Hepatocyte (in vitro differentiated cells): ENCODE results near the gene KRT36. TPM values are rescaled to one million over a fixed set of nuclear protein-coding genes. Genes with fewer than 3 reads are reported as not detected.

Source experiments
- DNase-seq: peaks from one replicate; pipeline ENCODE4 v3.0.0-alpha.2; 2016; ENCODE audit warnings: low spot score
- H2AFZ ChIP-seq: fragments of 200-600 bp; sonication (generic); 2 replicates; pipeline ENCODE4 v1.6.0; 2016; ENCODE audit warnings: antibody characterized with exemption, mild to moderate bottlenecking
- H3K27ac ChIP-seq: fragments of 200-600 bp; sonication (generic); 2 replicates; pipeline ENCODE4 v1.5.1; 2016; ENCODE audit warnings: mild to moderate bottlenecking
- H3K27me3 ChIP-seq: fragments of 200-600 bp; sonication (generic); 2 replicates; pipeline ENCODE4 v1.6.1; 2016
- H3K36me3 ChIP-seq: fragments of 200-600 bp; sonication (generic); replicated peaks from 2 replicates; pipeline ENCODE4 v1.5.1; 2016; ENCODE audit warnings: low read depth; ENCODE audit not compliant: insufficient read depth
- H3K4me1 ChIP-seq: fragments of 200-600 bp; sonication (generic); 2 replicates; pipeline ENCODE4 v1.5.1; 2016; ENCODE audit warnings: mild to moderate bottlenecking, moderate library complexity; ENCODE audit not compliant: insufficient read depth
- H3K4me2 ChIP-seq: fragments of 200-600 bp; sonication (generic); 2 replicates; pipeline ENCODE4 v1.6.0; 2016
- H3K4me3 ChIP-seq: fragments of 200-600 bp; sonication (generic); 2 replicates; pipeline ENCODE4 v1.5.1; 2016; ENCODE audit warnings: mild to moderate bottlenecking
- H3K79me2 ChIP-seq: fragments of 200-600 bp; sonication (generic); 2 replicates; pipeline ENCODE4 v1.6.0; 2017; ENCODE audit warnings: mild to moderate bottlenecking
- H3K9me2 ChIP-seq: fragments of 200-600 bp; sonication (generic); replicated peaks from 2 replicates; pipeline ENCODE4 v1.6.0; 2017; ENCODE audit warnings: mild to moderate bottlenecking; ENCODE audit not compliant: insufficient read depth
- H3K9me3 ChIP-seq: fragments of 200-600 bp; sonication (generic); 2 replicates; pipeline ENCODE4 v1.5.1; 2016; ENCODE audit warnings: low read depth, mild to moderate bottlenecking
- H4K20me1 ChIP-seq: fragments of 200-600 bp; sonication (generic); 2 replicates; pipeline ENCODE4 v1.6.0; 2016; ENCODE audit warnings: mild to moderate bottlenecking; ENCODE audit not compliant: insufficient read depth, poor library complexity, severe bottlenecking
- EZH2 ChIP-seq: fragments of 200-600 bp; sonication (generic); IDR thresholded peaks from 2 replicates; pipeline ENCODE4 v1.6.1; 2016; ENCODE audit warnings: antibody characterized with exemption, mild to moderate bottlenecking, borderline replicate concordance
- EZH2phosphoT487 ChIP-seq: fragments of 200-600 bp; sonication (generic); IDR thresholded peaks from one replicate; pipeline ENCODE4 v1.6.1; 2018; ENCODE audit warnings: antibody characterized with exemption, mild to moderate bottlenecking, low read depth, moderate library complexity; ENCODE audit not compliant: unreplicated experiment, severe bottlenecking
- WGBS: methylation state at CpG from one replicate; pipeline ENCODE4 v1.1.6; 2016; ENCODE audit warnings: low lambda C conversion rate; ENCODE audit errors: missing lambda C conversion rate; 5-methylcytosine and 5-hydroxymethylcytosine counted together
- polyA plus RNA-seq: library from polyadenylated mRNA; unstranded; fragments of >200 nt; fragmentation: Nextera tagmentation; extraction: Ambion mirVana; gene quantifications from 2 replicates; pipeline ENCODE4 v1.2.1, GENCODE V29; 2016
- total RNA-seq: library from RNA; depleted of rRNA; stranded (reverse); fragments of >200 nt; gene quantifications from 2 replicates; pipeline ENCODE4 v1.2.3, GENCODE V29; 2014
- TF ChIP-seq, protein P1 (sequence below): fragments of 200-600 bp; sonication (generic); IDR thresholded peaks from 2 replicates; pipeline ENCODE4 v1.5.1; 2016; ENCODE audit warnings: antibody characterized with exemption, mild to moderate bottlenecking; ENCODE audit not compliant: poor library complexity

The KRT36 gene
- total and polyA plus RNA-seq, 2 experiments from 2014 or later, result not detected

DNA sequence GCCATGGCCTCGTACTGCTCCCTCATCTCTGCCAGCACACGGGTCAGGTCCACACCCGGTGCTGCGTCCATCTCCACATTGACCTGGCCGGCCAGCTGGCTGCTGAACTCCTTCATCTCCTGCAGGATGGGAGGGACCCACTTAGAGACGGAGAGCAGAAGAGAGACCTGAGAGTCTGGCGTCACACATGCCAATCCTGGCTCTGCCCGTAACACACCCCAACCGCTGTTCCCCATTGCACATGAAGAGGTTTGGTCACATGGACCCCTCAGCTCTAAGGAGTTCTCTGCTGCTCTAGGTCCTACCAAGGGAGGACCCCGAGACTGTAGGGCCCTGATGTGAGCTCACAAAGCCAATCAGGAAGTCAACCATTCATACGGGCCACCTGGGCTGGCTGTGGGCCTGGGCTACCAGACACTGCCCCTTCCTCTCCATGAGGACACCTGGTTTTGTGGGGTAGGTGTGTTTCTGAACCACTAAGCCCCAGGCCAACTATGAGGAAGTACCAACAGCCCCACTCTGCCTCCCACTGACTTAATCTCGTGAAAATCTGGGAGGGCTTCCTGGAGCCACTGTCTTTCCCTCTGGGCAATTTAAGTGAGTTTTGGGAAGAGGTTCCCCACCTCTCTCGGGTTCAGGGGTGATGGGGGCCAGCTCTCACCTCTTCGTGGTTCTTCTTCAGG is 26.6 kb upstream of the KRT36 start:
- Histone ChIP-seq H4K20me1 (no peaks in the 10 kb centered on the region), H3K4me2 (no peak overlapping the region), H3K79me2 (no peaks in the 10 kb centered on the region), H3K4me1 (peaks cover 26% of the 10 kb centered on the region), H3K4me3 (no peak overlapping the region), H3K9me3 (no peaks in the 10 kb centered on the region), H3K27me3 (no peaks in the 10 kb centered on the region), H3K9me2 (no peaks in the 10 kb centered on the region), H3K27ac (no peak overlapping the region), H2AFZ (no peak overlapping the region), H3K36me3 (no peaks in the 10 kb centered on the region)
- DNase-seq, result no peak
- TF ChIP-seq, protein P1, sequence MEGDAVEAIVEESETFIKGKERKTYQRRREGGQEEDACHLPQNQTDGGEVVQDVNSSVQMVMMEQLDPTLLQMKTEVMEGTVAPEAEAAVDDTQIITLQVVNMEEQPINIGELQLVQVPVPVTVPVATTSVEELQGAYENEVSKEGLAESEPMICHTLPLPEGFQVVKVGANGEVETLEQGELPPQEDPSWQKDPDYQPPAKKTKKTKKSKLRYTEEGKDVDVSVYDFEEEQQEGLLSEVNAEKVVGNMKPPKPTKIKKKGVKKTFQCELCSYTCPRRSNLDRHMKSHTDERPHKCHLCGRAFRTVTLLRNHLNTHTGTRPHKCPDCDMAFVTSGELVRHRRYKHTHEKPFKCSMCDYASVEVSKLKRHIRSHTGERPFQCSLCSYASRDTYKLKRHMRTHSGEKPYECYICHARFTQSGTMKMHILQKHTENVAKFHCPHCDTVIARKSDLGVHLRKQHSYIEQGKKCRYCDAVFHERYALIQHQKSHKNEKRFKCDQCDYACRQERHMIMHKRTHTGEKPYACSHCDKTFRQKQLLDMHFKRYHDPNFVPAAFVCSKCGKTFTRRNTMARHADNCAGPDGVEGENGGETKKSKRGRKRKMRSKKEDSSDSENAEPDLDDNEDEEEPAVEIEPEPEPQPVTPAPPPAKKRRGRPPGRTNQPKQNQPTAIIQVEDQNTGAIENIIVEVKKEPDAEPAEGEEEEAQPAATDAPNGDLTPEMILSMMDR, result no peak
- no peak for TF ChIP-seq EZH2phosphoT487
- TF ChIP-seq EZH2, result no peak
- WGBS, result 94% methylated on average over 14 of the region's 14 CpGs

DNA sequence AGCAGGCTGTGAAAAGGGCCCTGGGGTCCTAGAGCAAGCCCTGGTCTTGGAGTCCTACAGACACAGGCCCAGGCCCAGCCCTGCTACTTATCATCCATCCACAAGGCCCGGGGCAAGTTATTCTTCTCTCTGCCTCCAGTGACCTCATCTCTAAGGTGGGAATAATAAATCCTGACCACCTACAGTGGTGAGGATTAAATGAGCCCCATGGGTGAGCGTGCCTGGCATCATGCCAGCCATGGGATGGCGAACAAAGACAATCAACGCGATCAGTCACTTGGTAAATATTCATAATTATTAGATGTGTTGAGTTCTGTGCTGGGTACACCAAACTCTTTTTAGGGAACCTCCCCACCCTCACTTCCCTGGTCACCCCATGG is 23.4 kb upstream of the KRT36 start:
- DNase-seq, result no peak
- H2AFZ ChIP-seq, result no peak overlapping the region
- H3K79me2 ChIP-seq, result no peaks in the 10 kb centered on the region
- H4K20me1 ChIP-seq, result no peaks in the 10 kb centered on the region
- H3K4me3 ChIP-seq, result no peak overlapping the region
- H3K4me1 ChIP-seq, result peaks cover 14% of the 10 kb centered on the region
- no peaks in the 10 kb centered on the region for H3K9me2 ChIP-seq
- WGBS, result 88% methylated on average over 5 of the region's 5 CpGs
- H3K36me3 ChIP-seq, result no peaks in the 10 kb centered on the region
- no peak for TF ChIP-seq EZH2
- no peak for TF ChIP-seq EZH2phosphoT487
- TF ChIP-seq, protein P1, result no peak
- no peak overlapping the region for H3K4me2 ChIP-seq
- no peaks in the 10 kb centered on the region for H3K9me3 ChIP-seq
- no peak overlapping the region for H3K27ac ChIP-seq
- no peaks in the 10 kb centered on the region for H3K27me3 ChIP-seq

DNA sequence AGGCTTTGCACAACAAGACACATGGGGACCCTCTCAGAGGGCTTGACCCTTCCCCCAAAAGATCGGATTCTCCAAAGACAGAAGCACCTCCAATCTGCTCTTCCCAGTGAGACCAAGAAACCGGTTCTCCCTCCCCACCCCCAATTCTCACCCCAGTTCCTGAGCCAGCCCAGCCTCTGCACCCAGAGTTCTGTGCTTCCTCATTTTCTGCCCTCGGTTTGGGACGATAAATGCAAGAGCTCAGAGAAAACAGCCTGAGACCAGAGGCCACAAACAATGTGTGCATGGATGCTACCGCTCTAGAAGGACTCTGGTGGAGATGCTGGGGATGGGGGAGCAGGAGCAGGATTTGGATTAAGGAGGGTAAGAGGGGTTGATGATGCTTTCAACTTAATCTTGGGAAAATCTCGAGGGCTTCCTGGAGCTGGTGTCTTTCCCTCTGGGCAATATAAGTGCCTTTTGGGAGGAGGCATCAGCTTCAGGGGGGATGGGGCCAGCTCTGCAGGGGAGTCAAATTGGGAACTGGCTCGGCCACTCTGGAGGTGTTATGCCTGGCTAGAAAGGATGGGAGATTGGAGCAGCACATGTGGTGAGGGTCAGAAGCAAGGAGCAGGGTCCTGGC is 22.9 kb upstream of the KRT36 start:
- no peaks in the 10 kb centered on the region for H3K9me3 ChIP-seq
- H3K79me2 ChIP-seq, result no peaks in the 10 kb centered on the region
- TF ChIP-seq EZH2, result no peak
- TF ChIP-seq, protein P1, result no peak
- no peak for TF ChIP-seq EZH2phosphoT487
- no peaks in the 10 kb centered on the region for H3K27me3 ChIP-seq
- H2AFZ ChIP-seq, result no peak overlapping the region
- no peaks in the 10 kb centered on the region for H3K9me2 ChIP-seq
- H3K36me3 ChIP-seq, result no peaks in the 10 kb centered on the region
- 75% methylated on average over 7 of the region's 7 CpGs for WGBS
- H3K27ac ChIP-seq, result no peak overlapping the region
- no peak overlapping the region for H3K4me2 ChIP-seq
- no peak overlapping the region for H3K4me3 ChIP-seq
- no peak for DNase-seq
- no peaks in the 10 kb centered on the region for H4K20me1 ChIP-seq
- peaks cover 14% of the 10 kb centered on the region for H3K4me1 ChIP-seq
